Measurements from ENCODE around the gene BARX2.

The BARX2 gene

DNA sequence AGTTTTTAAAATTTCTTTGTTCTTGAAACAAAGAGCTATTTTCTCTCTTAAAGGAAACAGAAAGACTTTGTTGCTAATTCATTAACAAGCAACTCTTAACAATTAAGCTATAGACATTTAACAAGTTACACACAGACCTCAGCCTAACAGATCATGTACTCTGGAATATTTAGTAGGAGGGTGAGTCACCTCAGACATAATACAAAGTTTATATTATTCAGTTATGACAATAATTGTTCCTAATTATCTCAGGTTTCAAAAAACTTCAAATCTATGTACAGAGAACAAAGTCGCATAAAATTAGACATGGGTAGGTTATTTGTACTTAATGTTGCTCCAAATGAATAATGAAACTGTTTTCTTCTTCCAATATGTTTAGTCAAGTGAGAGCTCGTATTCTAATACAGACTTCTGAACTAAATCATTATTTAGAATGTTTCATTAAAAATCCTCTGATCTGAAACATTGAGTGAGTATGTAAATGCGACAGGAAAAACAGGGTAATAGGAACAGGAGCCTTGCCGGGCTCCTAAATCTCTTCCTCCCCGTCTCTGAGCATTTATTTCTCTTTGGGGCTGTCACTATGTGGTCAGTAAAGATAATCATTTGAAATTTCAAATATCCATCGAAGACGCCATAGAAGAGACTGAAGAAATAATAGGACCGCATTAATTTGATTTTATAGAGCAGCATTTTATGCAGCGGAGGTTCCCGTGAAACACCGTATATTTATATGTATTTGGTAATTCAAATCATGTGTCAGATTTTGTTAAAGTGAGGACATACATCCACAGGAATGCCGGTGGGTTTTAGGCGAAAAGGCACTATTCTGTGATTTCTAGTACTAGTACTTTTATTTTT is 8.7 kb upstream of the BARX2 start:
- no peak for DNase-seq (ENCODE audit: low spot score)
- TF ChIP-seq CTCF (IDR thresholded peaks at IDR 0.05; ENCODE audit: extremely low read depth, missing control alignments), result no peak

GRCh38 chr11:129368889-129369672 is 6.6 kb upstream of the BARX2 start:
- TF ChIP-seq CTCF (IDR thresholded peaks at IDR 0.05; ENCODE audit: extremely low read depth, missing control alignments), result no peak
- no peak for DNase-seq (ENCODE audit: low spot score)

DNA sequence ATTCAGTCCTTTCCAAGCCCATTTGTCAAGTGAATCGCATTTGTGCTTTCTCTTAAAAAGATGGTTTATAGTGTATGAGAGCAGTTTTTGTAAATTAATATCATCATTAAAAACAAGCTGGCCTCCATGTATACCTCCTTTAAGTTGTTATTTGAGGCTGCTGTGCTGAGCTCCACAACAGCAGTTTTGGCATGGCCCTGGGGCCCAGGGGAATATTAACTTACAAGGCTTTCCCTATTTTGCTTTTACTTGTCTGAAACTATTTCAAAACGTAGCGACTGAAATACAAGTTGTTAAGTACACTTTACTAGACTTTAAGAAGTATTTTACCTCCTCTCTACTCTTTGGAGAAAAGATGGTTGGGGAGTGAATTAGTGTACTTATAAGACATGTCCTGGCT is 4.9 kb upstream of the BARX2 start:
- TF ChIP-seq CTCF (IDR thresholded peaks at IDR 0.05; ENCODE audit: extremely low read depth, missing control alignments), result no peak
- DNase-seq (ENCODE audit: low spot score), result no peak

- TF ChIP-seq CTCF (IDR thresholded peaks at IDR 0.05; ENCODE audit: extremely low read depth, missing control alignments), result no peak
- DNase-seq (ENCODE audit: low spot score), result peak; percentile 15
Measured at GRCh38 chr11:129372609-129373488, 2.8 kb upstream of the BARX2 start.

GRCh38 chr11:129373489-129373953 is 2.1 kb upstream of the BARX2 start:
- no peak for TF ChIP-seq CTCF (IDR thresholded peaks at IDR 0.05; ENCODE audit: extremely low read depth, missing control alignments)
- DNase-seq (ENCODE audit: low spot score), result peak; percentile 30

DNA sequence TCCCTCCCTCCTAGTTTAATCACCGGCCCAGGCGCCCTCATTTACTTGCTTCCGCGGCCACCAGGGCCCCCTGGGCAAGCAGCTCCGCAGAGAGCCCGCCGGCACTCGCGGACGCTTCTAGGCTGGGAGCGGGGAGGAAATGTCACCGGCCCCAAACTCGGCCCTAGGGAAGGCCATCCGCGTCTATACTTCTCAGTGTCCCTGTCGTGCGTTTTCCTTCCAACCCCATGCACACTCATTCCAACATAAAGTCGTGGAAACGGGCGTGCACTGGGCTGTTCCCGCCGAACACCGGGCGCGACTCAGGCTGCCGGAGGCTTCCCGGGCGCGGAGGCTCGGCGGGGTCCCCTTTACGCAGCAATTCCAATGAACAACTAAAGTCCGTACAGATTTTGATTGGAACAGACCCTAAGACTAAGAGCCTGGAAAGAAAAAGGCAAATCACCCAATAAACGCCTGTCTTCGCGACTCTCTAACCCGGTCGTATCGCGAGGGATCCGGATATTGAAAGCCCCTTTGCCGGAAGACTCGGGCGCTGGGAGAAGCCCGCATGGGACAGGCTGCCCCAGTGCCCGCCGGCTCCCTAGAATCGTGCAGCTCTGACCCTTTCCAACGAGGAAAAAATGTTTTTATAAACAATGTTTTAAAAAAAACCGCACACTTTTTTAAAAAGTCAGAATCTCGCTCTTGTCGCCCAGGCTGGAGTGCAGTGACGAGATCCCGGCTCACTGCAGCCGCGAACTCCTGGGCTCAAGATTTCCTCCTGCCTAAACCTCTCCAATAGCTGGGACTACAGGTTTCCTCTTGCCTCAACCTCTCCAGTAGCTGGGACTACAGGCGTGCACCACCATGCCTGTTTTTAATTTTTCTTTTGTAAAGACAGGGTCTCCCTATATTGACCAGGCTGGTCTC is 1.3 kb upstream of the BARX2 start:
- TF ChIP-seq CTCF (IDR thresholded peaks at IDR 0.05; ENCODE audit: extremely low read depth, missing control alignments), result no peak
- DNase-seq (ENCODE audit: low spot score), result peak; percentile 31
